NCI-H345 treated with DMSO at 0.1 percent for 48 hours (cell line): ENCODE results near the gene SFTA2.
"Not testable (repeated sequence)": the region's sequence is repeated elsewhere in the genome, so short reads cannot be mapped to it uniquely, and the experiment has no call there.

ENCODE experiments used
- DNase-seq: peaks from one replicate; lab custom pipeline; 2025; ENCODE audit not compliant: unreplicated experiment; lab: John Stamatoyannopoulos, UW

Gene SFTA2

GRCh38 chr6:30914076-30914853, 17.7 kb downstream of the SFTA2 start, which contains the start of gene VARS2:
TSS of gene VARS2 (plus strand) at chr6:30914238. CDS start at chr6:30914837, 599 bp downstream.
- DNase-seq = peak; percentile 67

- no peak for DNase-seq
These were observed 18.3 kb downstream of the SFTA2 start for GRCh38 chr6:30913721-30914075.

- no peak for DNase-seq
These were observed 19.0 kb downstream of the SFTA2 start for GRCh38 chr6:30912746-30913520.

GRCh38 chr6:30910473-30910872, 21.5 kb downstream of the SFTA2 start:
- DNase-seq = not testable (repeated sequence)

GRCh38 chr6:30908700-30909099, 23.3 kb downstream of the SFTA2 start:
- no peak for DNase-seq

- DNase-seq = peak; percentile 96
These were observed 24.0 kb downstream of the SFTA2 start, which contains the start of gene GTF2H4 for GRCh38 chr6:30907758-30908591. TSS of gene GTF2H4 (plus strand) at chr6:30908207.

- DNase-seq = not testable (repeated sequence)
These were observed 24.6 kb downstream of the SFTA2 start for GRCh38 chr6:30907290-30907757.

- no peak for DNase-seq
These were observed 28.7 kb downstream of the SFTA2 start for GRCh38 chr6:30903236-30903635.

- no peak for DNase-seq
These were observed 29.3 kb downstream of the SFTA2 start for GRCh38 chr6:30902709-30903108.

GRCh38 chr6:30902196-30902595, 29.8 kb downstream of the SFTA2 start:
- not testable (repeated sequence) for DNase-seq

GRCh38 chr6:30901436-30901835, 30.5 kb downstream of the SFTA2 start:
- DNase-seq = no peak

GRCh38 chr6:30900863-30901417, 31.0 kb downstream of the SFTA2 start:
- DNase-seq = no peak

- no peak for DNase-seq
These were observed 33.1 kb downstream of the SFTA2 start for GRCh38 chr6:30898750-30899360.

GRCh38 chr6:30897882-30898281, 34.1 kb downstream of the SFTA2 start:
- DNase-seq = no peak

GRCh38 chr6:30896541-30896940, 35.4 kb downstream of the SFTA2 start:
- no peak for DNase-seq

GRCh38 chr6:30895343-30895742, 36.6 kb downstream of the SFTA2 start:
- no peak for DNase-seq

GRCh38 chr6:30894935-30895334, 37.0 kb downstream of the SFTA2 start:
- no peak for DNase-seq

GRCh38 chr6:30894381-30894780, 37.6 kb downstream of the SFTA2 start:
- DNase-seq = no peak

- DNase-seq = no peak
These were observed 38.3 kb downstream of the SFTA2 start for GRCh38 chr6:30893666-30894065.

- no peak for DNase-seq
These were observed 38.9 kb downstream of the SFTA2 start for GRCh38 chr6:30893001-30893591.
